GM21423 (cell line): ENCODE measurements around the gene BBS5.

Source experiments
- ATAC-seq: cut with Tn5 transposase; IDR thresholded peaks from one replicate; pipeline ENCODE4 v1.9.1; 2021; ENCODE audit warnings: mild to moderate bottlenecking, moderate library complexity; ENCODE audit not compliant: unreplicated experiment

Gene BBS5

GRCh38 chr2:169540146-169540545, 60.9 kb downstream of the BBS5 start:
- ATAC-seq, result no peak

- ATAC-seq, result no peak
Observed at GRCh38 chr2:169542433-169542832, 63.1 kb downstream of the BBS5 start.

- no peak for ATAC-seq
Observed at GRCh38 chr2:169546756-169547155, 67.5 kb downstream of the BBS5 start.
